ENCODE data around the gene AK5.

Gene AK5

DNA sequence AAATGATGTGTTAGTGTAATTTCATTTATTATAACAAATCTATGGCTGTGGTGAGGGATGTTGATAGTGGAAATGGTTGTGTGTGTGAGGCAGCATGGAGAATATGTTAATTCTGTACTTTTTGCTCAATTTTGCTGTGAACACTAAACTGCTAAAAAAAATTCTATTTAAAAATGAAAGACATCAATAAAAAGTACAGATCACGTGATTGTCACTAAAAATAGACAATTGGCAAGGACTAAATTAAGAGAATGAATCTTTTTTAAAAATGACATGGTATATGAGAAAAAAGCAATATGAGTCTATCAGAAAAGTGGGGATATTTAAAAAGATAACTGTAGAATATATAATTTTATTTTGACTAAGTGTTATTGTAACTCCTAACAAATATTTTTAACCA lies 46.9 kb upstream of the AK5 start:
- no peak for ATAC-seq
- TF ChIP-seq RARB (CRISPR knock-in tag; IDR thresholded peaks at IDR 0.05) (no peak), ARNTL (CRISPR knock-in tag; IDR thresholded peaks at IDR 0.05; ENCODE audit: borderline replicate concordance, low read depth) (no peak), ZFP30 (CRISPR knock-in tag; IDR thresholded peaks at IDR 0.05) (no peak), ESRRG (CRISPR knock-in tag; IDR thresholded peaks at IDR 0.05) (no peak), ZNF70 (CRISPR knock-in tag; IDR thresholded peaks at IDR 0.05) (no peak), BACH2 (CRISPR knock-in tag; IDR thresholded peaks at IDR 0.05; ENCODE audit: borderline replicate concordance) (no peak), PPARA (CRISPR knock-in tag; IDR thresholded peaks at IDR 0.05; ENCODE audit: borderline replicate concordance) (no peak), ZNF8 (CRISPR knock-in tag; IDR thresholded peaks at IDR 0.05) (no peak), GLIS3 (CRISPR knock-in tag; IDR thresholded peaks at IDR 0.05) (no peak), ISL1 (CRISPR knock-in tag; IDR thresholded peaks at IDR 0.05) (no peak), TCF4 (CRISPR knock-in tag; IDR thresholded peaks at IDR 0.05; ENCODE audit: borderline replicate concordance) (no peak), ZNF565 (CRISPR knock-in tag; conservative IDR thresholded peaks at IDR 0.05; ENCODE audit: low read depth) (no peak)
- TF ChIP-seq, protein P1, sequence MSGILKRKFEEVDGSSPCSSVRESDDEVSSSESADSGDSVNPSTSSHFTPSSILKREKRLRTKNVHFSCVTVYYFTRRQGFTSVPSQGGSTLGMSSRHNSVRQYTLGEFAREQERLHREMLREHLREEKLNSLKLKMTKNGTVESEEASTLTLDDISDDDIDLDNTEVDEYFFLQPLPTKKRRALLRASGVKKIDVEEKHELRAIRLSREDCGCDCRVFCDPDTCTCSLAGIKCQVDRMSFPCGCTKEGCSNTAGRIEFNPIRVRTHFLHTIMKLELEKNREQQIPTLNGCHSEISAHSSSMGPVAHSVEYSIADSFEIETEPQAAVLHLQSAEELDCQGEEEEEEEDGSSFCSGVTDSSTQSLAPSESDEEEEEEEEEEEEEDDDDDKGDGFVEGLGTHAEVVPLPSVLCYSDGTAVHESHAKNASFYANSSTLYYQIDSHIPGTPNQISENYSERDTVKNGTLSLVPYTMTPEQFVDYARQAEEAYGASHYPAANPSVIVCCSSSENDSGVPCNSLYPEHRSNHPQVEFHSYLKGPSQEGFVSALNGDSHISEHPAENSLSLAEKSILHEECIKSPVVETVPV (CRISPR knock-in tag; IDR thresholded peaks at IDR 0.05): no peak
- TF ChIP-seq, protein P2, sequence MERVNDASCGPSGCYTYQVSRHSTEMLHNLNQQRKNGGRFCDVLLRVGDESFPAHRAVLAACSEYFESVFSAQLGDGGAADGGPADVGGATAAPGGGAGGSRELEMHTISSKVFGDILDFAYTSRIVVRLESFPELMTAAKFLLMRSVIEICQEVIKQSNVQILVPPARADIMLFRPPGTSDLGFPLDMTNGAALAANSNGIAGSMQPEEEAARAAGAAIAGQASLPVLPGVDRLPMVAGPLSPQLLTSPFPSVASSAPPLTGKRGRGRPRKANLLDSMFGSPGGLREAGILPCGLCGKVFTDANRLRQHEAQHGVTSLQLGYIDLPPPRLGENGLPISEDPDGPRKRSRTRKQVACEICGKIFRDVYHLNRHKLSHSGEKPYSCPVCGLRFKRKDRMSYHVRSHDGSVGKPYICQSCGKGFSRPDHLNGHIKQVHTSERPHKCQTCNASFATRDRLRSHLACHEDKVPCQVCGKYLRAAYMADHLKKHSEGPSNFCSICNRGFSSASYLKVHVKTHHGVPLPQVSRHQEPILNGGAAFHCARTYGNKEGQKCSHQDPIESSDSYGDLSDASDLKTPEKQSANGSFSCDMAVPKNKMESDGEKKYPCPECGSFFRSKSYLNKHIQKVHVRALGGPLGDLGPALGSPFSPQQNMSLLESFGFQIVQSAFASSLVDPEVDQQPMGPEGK (CRISPR knock-in tag; IDR thresholded peaks at IDR 0.05; ENCODE audit: borderline replicate concordance): no peak

DNA sequence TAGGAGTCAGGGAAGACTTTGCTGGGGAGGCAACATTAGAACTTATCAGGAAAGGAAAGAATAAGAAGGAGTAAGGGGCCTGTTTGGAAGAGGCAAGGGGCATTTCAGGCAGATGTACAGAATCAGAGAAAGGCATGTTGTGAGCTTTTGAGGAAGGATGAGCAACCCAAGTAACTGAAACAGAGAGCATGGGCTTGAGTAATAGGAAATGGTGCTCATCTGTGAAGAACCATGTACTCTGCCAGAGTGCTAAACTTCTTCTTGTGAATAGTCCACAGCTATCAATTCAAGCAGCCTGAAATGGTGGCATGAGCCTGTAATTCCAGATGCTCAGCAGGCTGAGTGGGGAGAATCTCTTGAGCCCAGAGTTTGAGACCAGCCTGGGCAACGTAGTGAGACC lies 43.4 kb upstream of the AK5 start:
- TF ChIP-seq ARNTL (CRISPR knock-in tag; IDR thresholded peaks at IDR 0.05; ENCODE audit: borderline replicate concordance, low read depth) (no peak), CSDC2 (CRISPR knock-in tag; IDR thresholded peaks at IDR 0.05) (no peak), ZFP30 (CRISPR knock-in tag; IDR thresholded peaks at IDR 0.05) (no peak), TCF4 (CRISPR knock-in tag; IDR thresholded peaks at IDR 0.05; ENCODE audit: borderline replicate concordance) (no peak), RARB (CRISPR knock-in tag; IDR thresholded peaks at IDR 0.05) (no peak), ZNF8 (CRISPR knock-in tag; IDR thresholded peaks at IDR 0.05) (no peak), ZFP3 (CRISPR knock-in tag; IDR thresholded peaks at IDR 0.05) (no peak), OSR1 (CRISPR knock-in tag; IDR thresholded peaks at IDR 0.05) (no peak), SNAI2 (CRISPR knock-in tag; IDR thresholded peaks at IDR 0.05) (no peak), GLIS3 (CRISPR knock-in tag; IDR thresholded peaks at IDR 0.05) (no peak), ZNF70 (CRISPR knock-in tag; IDR thresholded peaks at IDR 0.05) (no peak), ZC3H10 (CRISPR knock-in tag; IDR thresholded peaks at IDR 0.05) (no peak), ZNF565 (CRISPR knock-in tag; conservative IDR thresholded peaks at IDR 0.05; ENCODE audit: low read depth) (no peak), BACH2 (CRISPR knock-in tag; IDR thresholded peaks at IDR 0.05; ENCODE audit: borderline replicate concordance) (no peak), PPARA (CRISPR knock-in tag; IDR thresholded peaks at IDR 0.05; ENCODE audit: borderline replicate concordance) (no peak), ISL1 (CRISPR knock-in tag; IDR thresholded peaks at IDR 0.05) (no peak)
- TF ChIP-seq, protein P3, sequence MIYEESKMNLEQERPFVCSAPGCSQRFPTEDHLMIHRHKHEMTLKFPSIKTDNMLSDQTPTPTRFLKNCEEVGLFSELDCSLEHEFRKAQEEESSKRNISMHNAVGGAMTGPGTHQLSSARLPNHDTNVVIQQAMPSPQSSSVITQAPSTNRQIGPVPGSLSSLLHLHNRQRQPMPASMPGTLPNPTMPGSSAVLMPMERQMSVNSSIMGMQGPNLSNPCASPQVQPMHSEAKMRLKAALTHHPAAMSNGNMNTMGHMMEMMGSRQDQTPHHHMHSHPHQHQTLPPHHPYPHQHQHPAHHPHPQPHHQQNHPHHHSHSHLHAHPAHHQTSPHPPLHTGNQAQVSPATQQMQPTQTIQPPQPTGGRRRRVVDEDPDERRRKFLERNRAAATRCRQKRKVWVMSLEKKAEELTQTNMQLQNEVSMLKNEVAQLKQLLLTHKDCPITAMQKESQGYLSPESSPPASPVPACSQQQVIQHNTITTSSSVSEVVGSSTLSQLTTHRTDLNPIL (CRISPR knock-in tag; IDR thresholded peaks at IDR 0.05; ENCODE audit: low read depth): no peak
- TF ChIP-seq, protein P1 (CRISPR knock-in tag; IDR thresholded peaks at IDR 0.05): no peak
- TF ChIP-seq, protein P4, sequence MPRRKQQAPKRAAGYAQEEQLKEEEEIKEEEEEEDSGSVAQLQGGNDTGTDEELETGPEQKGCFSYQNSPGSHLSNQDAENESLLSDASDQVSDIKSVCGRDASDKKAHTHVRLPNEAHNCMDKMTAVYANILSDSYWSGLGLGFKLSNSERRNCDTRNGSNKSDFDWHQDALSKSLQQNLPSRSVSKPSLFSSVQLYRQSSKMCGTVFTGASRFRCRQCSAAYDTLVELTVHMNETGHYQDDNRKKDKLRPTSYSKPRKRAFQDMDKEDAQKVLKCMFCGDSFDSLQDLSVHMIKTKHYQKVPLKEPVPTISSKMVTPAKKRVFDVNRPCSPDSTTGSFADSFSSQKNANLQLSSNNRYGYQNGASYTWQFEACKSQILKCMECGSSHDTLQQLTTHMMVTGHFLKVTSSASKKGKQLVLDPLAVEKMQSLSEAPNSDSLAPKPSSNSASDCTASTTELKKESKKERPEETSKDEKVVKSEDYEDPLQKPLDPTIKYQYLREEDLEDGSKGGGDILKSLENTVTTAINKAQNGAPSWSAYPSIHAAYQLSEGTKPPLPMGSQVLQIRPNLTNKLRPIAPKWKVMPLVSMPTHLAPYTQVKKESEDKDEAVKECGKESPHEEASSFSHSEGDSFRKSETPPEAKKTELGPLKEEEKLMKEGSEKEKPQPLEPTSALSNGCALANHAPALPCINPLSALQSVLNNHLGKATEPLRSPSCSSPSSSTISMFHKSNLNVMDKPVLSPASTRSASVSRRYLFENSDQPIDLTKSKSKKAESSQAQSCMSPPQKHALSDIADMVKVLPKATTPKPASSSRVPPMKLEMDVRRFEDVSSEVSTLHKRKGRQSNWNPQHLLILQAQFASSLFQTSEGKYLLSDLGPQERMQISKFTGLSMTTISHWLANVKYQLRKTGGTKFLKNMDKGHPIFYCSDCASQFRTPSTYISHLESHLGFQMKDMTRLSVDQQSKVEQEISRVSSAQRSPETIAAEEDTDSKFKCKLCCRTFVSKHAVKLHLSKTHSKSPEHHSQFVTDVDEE (CRISPR knock-in tag; IDR thresholded peaks at IDR 0.05): no peak
- TF ChIP-seq, protein P5, sequence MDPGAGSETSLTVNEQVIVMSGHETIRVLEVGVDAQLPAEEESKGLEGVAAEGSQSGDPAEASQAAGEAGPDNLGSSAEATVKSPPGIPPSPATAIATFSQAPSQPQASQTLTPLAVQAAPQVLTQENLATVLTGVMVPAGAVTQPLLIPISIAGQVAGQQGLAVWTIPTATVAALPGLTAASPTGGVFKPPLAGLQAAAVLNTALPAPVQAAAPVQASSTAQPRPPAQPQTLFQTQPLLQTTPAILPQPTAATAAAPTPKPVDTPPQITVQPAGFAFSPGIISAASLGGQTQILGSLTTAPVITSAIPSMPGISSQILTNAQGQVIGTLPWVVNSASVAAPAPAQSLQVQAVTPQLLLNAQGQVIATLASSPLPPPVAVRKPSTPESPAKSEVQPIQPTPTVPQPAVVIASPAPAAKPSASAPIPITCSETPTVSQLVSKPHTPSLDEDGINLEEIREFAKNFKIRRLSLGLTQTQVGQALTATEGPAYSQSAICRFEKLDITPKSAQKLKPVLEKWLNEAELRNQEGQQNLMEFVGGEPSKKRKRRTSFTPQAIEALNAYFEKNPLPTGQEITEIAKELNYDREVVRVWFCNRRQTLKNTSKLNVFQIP (CRISPR knock-in tag; IDR thresholded peaks at IDR 0.05; ENCODE audit: borderline replicate concordance, low read depth): no peak
- no peak for ATAC-seq

All from SK-N-SH treated with all-trans-retinoic acid at 6 μM for 48 hours (cell line).